Sigmoid colon (tissue), 4 donors: Measurements from ENCODE around the gene HHIPL1.

Experiments
- EP300 ChIP-seq, 4 donors: sonication (generic); formaldehyde crosslinking; IDR thresholded peaks; one replicate each; pipeline ENCODE4 v1.6.1; 2017; ENCODE audit warnings: antibody characterized with exemption in 4 of 4
- POLR2A ChIP-seq, 2 donors: fragments of 450-650 bp; IDR thresholded peaks; one replicate each; pipeline ENCODE4 v1.6.1; 2016; ENCODE audit warnings: antibody characterized with exemption in 2 of 2, mild to moderate bottlenecking in 2 of 2, moderate library complexity in 2 of 2
- POLR2AphosphoS5 ChIP-seq, 4 donors: sonication (generic); formaldehyde crosslinking; IDR thresholded peaks; one replicate each; pipeline ENCODE4 v1.6.1; 2017; ENCODE audit warnings: antibody characterized with exemption in 4 of 4
- TF ChIP-seq, protein P1 (sequence below), 4 experiments: fragments of 450-650 bp in 3 of 4; fragments of 200-600 bp in 1 of 4; IDR thresholded peaks; one replicate each; pipeline ENCODE4 v1.5.1; 2016 to 2019; ENCODE audit warnings: antibody characterized with exemption in 4 of 4, mild to moderate bottlenecking in 3 of 4, moderate library complexity in 2 of 4

DNA sequence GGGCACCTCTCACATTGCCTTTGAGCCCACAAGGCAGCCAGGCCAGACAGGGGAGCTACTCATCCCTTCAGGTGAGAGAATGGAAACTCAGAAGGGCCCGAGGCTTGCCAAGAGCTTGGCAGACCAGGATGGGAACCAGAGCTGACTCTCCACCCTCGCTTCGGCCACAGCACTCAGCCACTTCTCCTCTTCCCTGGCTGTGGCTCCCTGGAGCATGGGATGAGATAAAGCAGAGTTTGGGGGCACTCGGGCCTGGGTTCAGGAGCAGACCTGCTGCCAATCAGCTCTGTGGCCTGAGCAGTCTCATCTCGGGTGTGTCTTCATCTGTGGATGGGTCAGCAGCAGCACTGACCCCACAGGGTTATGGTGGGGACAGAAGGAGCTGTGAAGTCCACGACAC, 20.9 kb upstream of the HHIPL1 start:
- TF ChIP-seq, protein P1, sequence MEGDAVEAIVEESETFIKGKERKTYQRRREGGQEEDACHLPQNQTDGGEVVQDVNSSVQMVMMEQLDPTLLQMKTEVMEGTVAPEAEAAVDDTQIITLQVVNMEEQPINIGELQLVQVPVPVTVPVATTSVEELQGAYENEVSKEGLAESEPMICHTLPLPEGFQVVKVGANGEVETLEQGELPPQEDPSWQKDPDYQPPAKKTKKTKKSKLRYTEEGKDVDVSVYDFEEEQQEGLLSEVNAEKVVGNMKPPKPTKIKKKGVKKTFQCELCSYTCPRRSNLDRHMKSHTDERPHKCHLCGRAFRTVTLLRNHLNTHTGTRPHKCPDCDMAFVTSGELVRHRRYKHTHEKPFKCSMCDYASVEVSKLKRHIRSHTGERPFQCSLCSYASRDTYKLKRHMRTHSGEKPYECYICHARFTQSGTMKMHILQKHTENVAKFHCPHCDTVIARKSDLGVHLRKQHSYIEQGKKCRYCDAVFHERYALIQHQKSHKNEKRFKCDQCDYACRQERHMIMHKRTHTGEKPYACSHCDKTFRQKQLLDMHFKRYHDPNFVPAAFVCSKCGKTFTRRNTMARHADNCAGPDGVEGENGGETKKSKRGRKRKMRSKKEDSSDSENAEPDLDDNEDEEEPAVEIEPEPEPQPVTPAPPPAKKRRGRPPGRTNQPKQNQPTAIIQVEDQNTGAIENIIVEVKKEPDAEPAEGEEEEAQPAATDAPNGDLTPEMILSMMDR (IDR thresholded peaks at IDR 0.05), result no peak
- TF ChIP-seq EP300 (IDR thresholded peaks at IDR 0.05), result no peak
- TF ChIP-seq POLR2A (IDR thresholded peaks at IDR 0.05), result no peak
- no peak for TF ChIP-seq POLR2AphosphoS5 (IDR thresholded peaks at IDR 0.05)
